IgD-negative memory B cell (primary cell): ENCODE data around the gene SLC25A45. TPM values are rescaled to one million over a fixed set of nuclear protein-coding genes. Genes with fewer than 3 reads are reported as not detected.
A peak's percentile ranks its signal among the peaks of the same experiment; 100 is the strongest.
"Not testable (repeated sequence)": the region's sequence is repeated elsewhere in the genome, so short reads cannot be mapped to it uniquely, and the experiment has no call there.

ENCODE experiments used
- H3K27ac Mint-ChIP-seq, 3 donors: one replicate each; pipeline ENCODE4 v1.8.0; 2020 to 2022; ENCODE audit warnings: mild to moderate bottlenecking in 3 of 3, mixed read lengths in 3 of 3, moderate library complexity in 1 of 3
- H3K27me3 Mint-ChIP-seq: one replicate; pipeline ENCODE4 v1.8.0; 2021; ENCODE audit warnings: mixed read lengths
- H3K36me3 Mint-ChIP-seq: one replicate; pipeline ENCODE4 v1.8.0; 2020; ENCODE audit warnings: mild to moderate bottlenecking, mixed read lengths
- H3K4me1 Mint-ChIP-seq, 3 donors: one replicate each; pipeline ENCODE4 v1.8.0; 2020 to 2022; ENCODE audit warnings: mixed read lengths in 3 of 3, mild to moderate bottlenecking in 1 of 3
- H3K4me3 Mint-ChIP-seq, 4 donors: one replicate each; pipeline ENCODE4 v1.8.0; 2020 to 2022; ENCODE audit warnings: mild to moderate bottlenecking in 4 of 4, mixed read lengths in 4 of 4, moderate library complexity in 3 of 4
- H3K9me3 Mint-ChIP-seq, 3 donors: one replicate each; pipeline ENCODE4 v1.8.0; 2020 to 2021; ENCODE audit warnings: mixed read lengths in 3 of 3, mild to moderate bottlenecking in 1 of 3
- polyA plus RNA-seq: library from polyadenylated mRNA; unstranded; fragments of 300-500 nt; fragmentation: Illumina TruSeq; gene quantifications from one replicate; pipeline ENCODE4 v1.2.3, GENCODE V29; 2021

The SLC25A45 gene
- polyA plus RNA-seq, 1 donor from 2014 or later: 17.8 TPM

- H3K4me3 Mint-ChIP-seq: peak overlapping the region; percentile 79 to 98 (median 94)
- H3K27me3 Mint-ChIP-seq: peaks cover 3% of the 10 kb centered on the region
- peak overlapping the region; percentile 71 to 80 (median 71) for H3K27ac Mint-ChIP-seq
- no peaks in the 10 kb centered on the region for H3K9me3 Mint-ChIP-seq
- H3K4me1 Mint-ChIP-seq: peaks cover 0 to 9% (median 5%) of the 10 kb centered on the region in 3 donors
- no peaks in the 10 kb centered on the region for H3K36me3 Mint-ChIP-seq
Measured at GRCh38 chr11:65355013-65355775, 27.3 kb downstream of the SLC25A45 start.

- H3K9me3 Mint-ChIP-seq: no peaks in the 10 kb centered on the region
- peak within 1 kb of the TSS; percentile 71 to 90 (median 80) for H3K27ac Mint-ChIP-seq
Measured at GRCh38 chr11:65354265-65355012, 28.0 kb downstream of the SLC25A45 start, which contains the start of gene TIGD3. TIGD3 (plus strand) TSS chr11:65354751; CDS start chr11:65355809, 1,058 bp downstream.

GRCh38 chr11:65353900-65354264 is 28.6 kb downstream of the SLC25A45 start:
- Mint-ChIP-seq H3K4me1 (peaks cover 0 to 9% (median 5%) of the 10 kb centered on the region in 3 donors), H3K36me3 (no peaks in the 10 kb centered on the region), H3K27ac (peak overlapping the region in 2 of 3 donors; percentile 64 to 90), H3K9me3 (no peaks in the 10 kb centered on the region), H3K4me3 (peak overlapping the region; percentile 59 to 87 (median 84)), H3K27me3 (peaks cover 3% of the 10 kb centered on the region)

More at GRCh38 chr11:65354265-65355012, 28.0 kb downstream of the SLC25A45 start, which contains the start of gene TIGD3:
- Mint-ChIP-seq H3K36me3 (no peaks in the 10 kb centered on the region), H3K27me3 (peaks cover 3% of the 10 kb centered on the region), H3K4me1 (peaks cover 0 to 9% (median 5%) of the 10 kb centered on the region in 3 donors), H3K4me3 (peak within 1 kb of the TSS; percentile 83 to 98 (median 94))

GRCh38 chr11:65353376-65353775 is 29.1 kb downstream of the SLC25A45 start:
- Mint-ChIP-seq H3K9me3 (no peaks in the 10 kb centered on the region), H3K4me3 (peak overlapping the region; percentile 59 to 85 (median 79)), H3K27ac (peak overlapping the region in 1 of 3 donors; percentile 90), H3K36me3 (no peaks in the 10 kb centered on the region), H3K4me1 (peaks cover 0 to 9% (median 5%) of the 10 kb centered on the region in 3 donors), H3K27me3 (peaks cover 3% of the 10 kb centered on the region)

GRCh38 chr11:65352783-65353182 is 29.7 kb downstream of the SLC25A45 start:
- H3K9me3 Mint-ChIP-seq: no peaks in the 10 kb centered on the region
- peaks cover 3% of the 10 kb centered on the region for H3K27me3 Mint-ChIP-seq
- peak overlapping the region in 1 of 4 donors; percentile 83 for H3K4me3 Mint-ChIP-seq
- H3K36me3 Mint-ChIP-seq: no peaks in the 10 kb centered on the region
- H3K4me1 Mint-ChIP-seq: peaks cover 0 to 6% (median 5%) of the 10 kb centered on the region in 3 donors
- H3K27ac Mint-ChIP-seq: peak overlapping the region in 1 of 3 donors; percentile 31

- peaks cover 3% of the 10 kb centered on the region for H3K27me3 Mint-ChIP-seq
Measured at GRCh38 chr11:65351511-65351910, 30.9 kb downstream of the SLC25A45 start.

GRCh38 chr11:65341856-65342255 is 40.6 kb downstream of the SLC25A45 start:
- Mint-ChIP-seq H3K9me3 (no peaks in the 10 kb centered on the region), H3K4me3 (peak overlapping the region in 1 of 4 donors; percentile 47), H3K36me3 (no peaks in the 10 kb centered on the region)

More at GRCh38 chr11:65351511-65351910, 30.9 kb downstream of the SLC25A45 start:
- Mint-ChIP-seq H3K4me3 (no peak overlapping the region), H3K9me3 (no peaks in the 10 kb centered on the region), H3K4me1 (peaks cover 0 to 6% (median 5%) of the 10 kb centered on the region in 3 donors), H3K27ac (peak overlapping the region in 2 of 3 donors; percentile 53 to 83), H3K36me3 (no peaks in the 10 kb centered on the region)

GRCh38 chr11:65340226-65340625 is 42.2 kb downstream of the SLC25A45 start:
- Mint-ChIP-seq H3K27ac (peak overlapping the region in 1 of 3 donors; percentile 18), H3K4me3 (no peak overlapping the region), H3K36me3 (no peaks in the 10 kb centered on the region), H3K4me1 (peaks cover 17 to 21% (median 18%) of the 10 kb centered on the region in 3 donors), H3K9me3 (no peaks in the 10 kb centered on the region), H3K27me3 (no peaks in the 10 kb centered on the region)

More at GRCh38 chr11:65341856-65342255, 40.6 kb downstream of the SLC25A45 start:
- Mint-ChIP-seq H3K27me3 (no peaks in the 10 kb centered on the region), H3K4me1 (peaks cover 12 to 18% (median 12%) of the 10 kb centered on the region in 3 donors), H3K27ac (no peak overlapping the region)

GRCh38 chr11:65338676-65339075 is 43.8 kb downstream of the SLC25A45 start:
- H3K36me3 Mint-ChIP-seq: no peaks in the 10 kb centered on the region
- no peaks in the 10 kb centered on the region for H3K27me3 Mint-ChIP-seq
- H3K27ac Mint-ChIP-seq: no peak overlapping the region
- peak overlapping the region in 1 of 4 donors; percentile 84 for H3K4me3 Mint-ChIP-seq
- H3K4me1 Mint-ChIP-seq: peaks cover 29% of the 10 kb centered on the region in 3 donors
- H3K9me3 Mint-ChIP-seq: no peaks in the 10 kb centered on the region

GRCh38 chr11:65334696-65335295 is 47.6 kb downstream of the SLC25A45 start:
- H3K36me3 Mint-ChIP-seq: no peaks in the 10 kb centered on the region
- H3K27me3 Mint-ChIP-seq: no peaks in the 10 kb centered on the region
- H3K9me3 Mint-ChIP-seq: no peaks in the 10 kb centered on the region
- H3K4me3 Mint-ChIP-seq: peak overlapping the region; percentile 93 to 100 (median 96)
- peaks cover 30 to 37% (median 35%) of the 10 kb centered on the region in 3 donors for H3K4me1 Mint-ChIP-seq
- H3K27ac Mint-ChIP-seq: peak overlapping the region; percentile 16 to 89 (median 74)

- not testable (repeated sequence) for H3K27ac Mint-ChIP-seq
- H3K4me1 Mint-ChIP-seq: peaks cover 22 to 31% (median 30%) of the 10 kb centered on the region in 3 donors
- peak overlapping the region in 2 of 4 donors; percentile 23 to 68 for H3K4me3 Mint-ChIP-seq
Measured at GRCh38 chr11:65332591-65332990, 49.9 kb downstream of the SLC25A45 start.

GRCh38 chr11:65330544-65330943 is 51.9 kb downstream of the SLC25A45 start:
- Mint-ChIP-seq H3K36me3 (no peaks in the 10 kb centered on the region), H3K9me3 (no peaks in the 10 kb centered on the region), H3K4me3 (no peak overlapping the region), H3K27me3 (no peaks in the 10 kb centered on the region), H3K4me1 (peaks cover 22 to 29% (median 26%) of the 10 kb centered on the region in 3 donors), H3K27ac (peak overlapping the region in 1 of 3 donors; percentile 93)

More at GRCh38 chr11:65332591-65332990, 49.9 kb downstream of the SLC25A45 start:
- H3K27me3 Mint-ChIP-seq, H3K9me3 Mint-ChIP-seq, H3K36me3 Mint-ChIP-seq: not testable (repeated sequence)

- Mint-ChIP-seq H3K27me3 (no peaks in the 10 kb centered on the region), H3K9me3 (no peaks in the 10 kb centered on the region), H3K4me1 (peaks cover 16 to 23% (median 20%) of the 10 kb centered on the region in 3 donors), H3K4me3 (peak overlapping the region; percentile 67 to 92 (median 84)), H3K27ac (peak overlapping the region; percentile 54 to 93 (median 92)), H3K36me3 (no peaks in the 10 kb centered on the region)
Measured at GRCh38 chr11:65329944-65330403, 52.5 kb downstream of the SLC25A45 start.

GRCh38 chr11:65329478-65329877 is 53.0 kb downstream of the SLC25A45 start:
- H3K4me3 Mint-ChIP-seq: peak overlapping the region; percentile 67 to 92 (median 84)

More at GRCh38 chr11:65329478-65329877, 53.0 kb downstream of the SLC25A45 start:
- H3K4me1 Mint-ChIP-seq: peaks cover 12 to 18% (median 15%) of the 10 kb centered on the region in 3 donors
- no peaks in the 10 kb centered on the region for H3K9me3 Mint-ChIP-seq
- no peaks in the 10 kb centered on the region for H3K36me3 Mint-ChIP-seq
- no peaks in the 10 kb centered on the region for H3K27me3 Mint-ChIP-seq
- peak overlapping the region; percentile 54 to 93 (median 92) for H3K27ac Mint-ChIP-seq
